H7 (cell line): ENCODE data around the gene MAN1C1. TPM values are rescaled to one million over a fixed set of nuclear protein-coding genes. Genes with fewer than 3 reads are reported as not detected.
A peak's percentile ranks its signal among the peaks of the same experiment; 100 is the strongest.

ENCODE experiments used
- DNase-seq: peaks from one replicate; pipeline ENCODE4 v3.0.0; 2012
- H3K27me3 ChIP-seq: 2 replicates; pipeline ENCODE4 v1.6.0; 2011; ENCODE audit warnings: mild to moderate bottlenecking, low read length; ENCODE audit not compliant: control insufficient read depth, insufficient read depth
- H3K36me3 ChIP-seq: replicated peaks from 2 replicates; pipeline ENCODE4 v1.5.1; 2011; ENCODE audit warnings: low read length; ENCODE audit not compliant: control insufficient read depth, insufficient read depth
- H3K4me3 ChIP-seq: 2 replicates; pipeline ENCODE4 v1.5.1; 2011; ENCODE audit warnings: low read depth, mild to moderate bottlenecking, control low read depth, low read length, moderate library complexity; ENCODE audit not compliant: insufficient read depth
- total RNA-seq: library from RNA; depleted of rRNA; stranded (reverse); fragments of >200 nt; shearing (Covaris generic); gene quantifications from 2 replicates; pipeline ENCODE4 v1.2.3, GENCODE V29; 2014

MAN1C1 gene
- total RNA-seq, 1 experiment from 2014 or later = 19.5 TPM

DNA sequence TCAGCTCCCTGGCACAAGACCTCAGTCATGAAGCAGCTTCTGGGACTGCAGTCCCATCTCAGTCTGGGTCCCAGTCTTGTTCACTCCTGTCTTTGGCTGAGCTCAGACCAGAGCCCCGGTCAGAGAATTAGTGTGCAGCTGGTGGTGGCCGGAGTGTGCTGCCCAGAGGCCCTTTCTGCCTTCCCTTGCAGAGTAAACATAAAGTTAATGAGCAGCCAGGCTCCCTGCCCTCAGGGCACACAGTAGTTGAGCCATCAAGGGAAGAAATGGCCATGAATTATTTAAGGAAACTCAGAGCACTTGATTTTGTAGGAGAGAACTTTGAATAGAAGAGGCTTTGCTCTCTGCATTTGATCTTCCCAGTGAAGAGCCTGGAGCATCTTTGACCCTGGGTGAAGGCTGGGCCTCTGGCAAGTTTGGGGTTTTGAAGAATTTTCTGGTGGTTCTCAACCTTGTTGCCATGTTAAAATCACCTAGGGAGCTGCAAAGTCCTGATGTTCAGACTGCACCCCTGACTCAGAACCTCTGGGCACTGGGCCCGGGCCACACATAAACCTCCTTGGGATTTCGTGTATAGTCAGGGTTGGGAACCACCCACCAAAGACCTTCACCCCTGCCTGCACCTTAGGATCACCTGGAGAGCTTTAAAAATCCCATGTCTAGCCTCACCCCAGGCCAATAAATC, 157.0 kb downstream of the MAN1C1 start:
- H3K27me3 ChIP-seq = no peaks in the 10 kb centered on the region
- DNase-seq = peak; percentile 19
- peaks cover 1% of the 10 kb centered on the region; the same call in 1 of the 2 replicates for H3K36me3 ChIP-seq
- no peak overlapping the region for H3K4me3 ChIP-seq

DNA sequence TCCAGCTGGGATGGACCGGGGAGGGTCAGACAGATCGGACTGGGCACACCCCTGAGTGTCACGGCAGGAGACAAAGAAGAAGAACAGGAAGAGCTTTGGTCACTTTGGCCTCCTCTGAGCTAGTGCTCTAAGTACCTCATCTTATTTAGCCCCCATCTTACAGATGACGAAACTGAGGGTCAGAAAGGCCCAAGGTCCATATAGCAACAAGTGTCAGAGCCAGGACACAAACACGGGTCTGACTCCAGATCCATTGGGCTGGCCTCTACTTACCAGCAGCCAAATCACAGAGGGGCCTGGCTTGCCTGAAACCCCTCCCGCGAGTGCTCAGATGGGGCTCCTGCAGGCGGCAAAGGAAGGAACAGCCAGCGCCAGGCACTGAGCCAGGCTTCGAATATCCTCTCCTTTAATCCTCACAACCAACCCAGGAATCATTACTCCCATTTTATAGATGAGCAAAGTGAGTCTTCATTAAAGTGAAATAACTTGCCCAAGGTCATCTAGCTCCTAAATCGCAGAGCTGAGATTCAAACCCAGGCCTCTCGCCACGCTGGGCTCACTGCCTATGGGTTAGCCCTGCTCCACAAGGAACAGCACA, 157.7 kb downstream of the MAN1C1 start:
- Histone ChIP-seq H3K36me3 (peaks cover 1% of the 10 kb centered on the region; the same call in 1 of the 2 replicates), H3K4me3 (no peak overlapping the region), H3K27me3 (no peaks in the 10 kb centered on the region)
- peak; percentile 48 for DNase-seq

DNA sequence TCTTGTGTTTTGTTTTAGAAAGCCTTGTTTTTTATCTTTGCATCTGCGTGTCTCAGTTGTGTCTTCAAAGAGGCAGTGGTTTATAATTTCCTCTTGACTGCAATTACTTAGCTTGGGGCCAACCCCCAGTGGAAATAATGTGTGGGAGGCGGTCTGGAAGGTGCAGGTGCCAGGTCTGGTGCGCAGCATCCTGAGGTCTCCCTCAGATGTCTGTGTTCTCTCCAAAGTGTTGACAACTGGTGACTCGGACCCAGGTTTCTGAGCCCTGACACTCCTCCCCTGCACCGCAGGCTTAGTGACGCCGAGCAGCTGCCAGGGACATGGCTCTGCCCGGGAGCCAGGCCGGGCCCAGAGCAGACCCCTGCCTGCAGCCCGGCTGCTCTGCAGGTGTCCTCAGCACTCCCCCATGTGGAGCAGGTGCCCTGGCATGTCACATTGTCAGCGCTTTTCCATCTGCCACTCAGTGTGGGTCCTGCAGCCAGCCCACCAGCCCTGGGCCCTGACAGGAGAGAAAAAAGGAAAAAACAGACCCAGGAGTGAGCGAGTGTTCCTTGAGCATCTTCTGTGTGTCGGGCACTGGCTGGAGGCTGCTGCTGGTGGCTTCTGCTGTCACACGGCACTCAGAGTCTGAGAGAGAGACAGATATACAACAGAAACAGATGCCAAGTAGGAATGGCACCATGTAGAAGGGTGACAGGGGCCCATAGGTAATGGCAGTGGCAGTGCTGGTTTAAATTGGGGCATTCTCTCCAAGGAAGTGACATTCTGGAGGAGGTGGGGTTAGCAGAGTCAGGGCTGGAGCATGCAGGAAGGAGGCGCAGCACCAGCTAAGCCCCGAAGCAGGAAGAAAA, 158.6 kb downstream of the MAN1C1 start:
- Histone ChIP-seq H3K36me3 (peaks cover 1% of the 10 kb centered on the region; the same call in 1 of the 2 replicates), H3K4me3 (no peak overlapping the region), H3K27me3 (no peaks in the 10 kb centered on the region)
- DNase-seq = peak; percentile 59

DNA sequence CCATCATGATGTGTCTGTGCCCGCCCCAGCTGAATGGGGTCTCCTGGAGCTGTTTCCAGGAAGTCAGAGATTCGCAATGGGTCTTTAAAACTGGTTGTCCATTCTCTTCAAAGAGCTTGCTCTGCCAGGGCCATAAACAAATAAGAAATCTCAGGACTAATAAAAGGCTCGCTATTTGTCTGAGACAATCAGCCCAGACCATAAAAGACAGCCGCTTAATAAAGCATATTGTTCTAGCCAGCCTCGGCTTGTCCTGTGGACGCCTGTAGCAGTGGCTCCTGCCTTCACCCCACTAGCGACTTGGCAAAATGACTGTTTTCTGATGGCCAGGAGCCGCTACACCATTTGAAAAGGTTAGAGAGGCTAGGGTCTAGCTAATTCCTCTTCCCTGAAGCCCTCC, 162.8 kb downstream of the MAN1C1 start:
- Histone ChIP-seq H3K4me3 (no peak overlapping the region), H3K36me3 (no peaks in the 10 kb centered on the region)
- DNase-seq = no peak

DNA sequence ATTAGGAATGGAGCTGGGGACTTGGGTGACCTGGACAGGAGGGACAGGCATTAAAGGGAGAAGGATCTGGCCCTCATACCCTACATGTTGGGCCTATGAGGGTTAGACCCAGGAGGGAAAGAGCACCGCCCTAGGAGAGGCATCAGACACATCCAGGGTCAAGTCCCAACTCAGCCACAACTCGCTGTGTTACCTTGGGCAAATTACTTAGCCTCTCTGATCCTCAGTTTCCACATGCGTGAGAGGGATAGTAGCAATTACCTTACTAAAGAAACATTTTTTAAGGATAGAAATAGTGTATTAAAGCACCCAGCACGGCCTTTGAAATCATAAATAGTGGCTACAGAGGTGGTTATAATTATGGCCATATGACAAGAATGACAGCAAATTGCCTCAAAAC, 163.3 kb downstream of the MAN1C1 start:
- Histone ChIP-seq H3K27me3 (no peaks in the 10 kb centered on the region), H3K4me3 (no peak overlapping the region), H3K36me3 (no peaks in the 10 kb centered on the region)
- DNase-seq = peak; percentile 40

More for the DNA sequence above, 162.8 kb downstream of the MAN1C1 start:
- no peaks in the 10 kb centered on the region for H3K27me3 ChIP-seq

DNA sequence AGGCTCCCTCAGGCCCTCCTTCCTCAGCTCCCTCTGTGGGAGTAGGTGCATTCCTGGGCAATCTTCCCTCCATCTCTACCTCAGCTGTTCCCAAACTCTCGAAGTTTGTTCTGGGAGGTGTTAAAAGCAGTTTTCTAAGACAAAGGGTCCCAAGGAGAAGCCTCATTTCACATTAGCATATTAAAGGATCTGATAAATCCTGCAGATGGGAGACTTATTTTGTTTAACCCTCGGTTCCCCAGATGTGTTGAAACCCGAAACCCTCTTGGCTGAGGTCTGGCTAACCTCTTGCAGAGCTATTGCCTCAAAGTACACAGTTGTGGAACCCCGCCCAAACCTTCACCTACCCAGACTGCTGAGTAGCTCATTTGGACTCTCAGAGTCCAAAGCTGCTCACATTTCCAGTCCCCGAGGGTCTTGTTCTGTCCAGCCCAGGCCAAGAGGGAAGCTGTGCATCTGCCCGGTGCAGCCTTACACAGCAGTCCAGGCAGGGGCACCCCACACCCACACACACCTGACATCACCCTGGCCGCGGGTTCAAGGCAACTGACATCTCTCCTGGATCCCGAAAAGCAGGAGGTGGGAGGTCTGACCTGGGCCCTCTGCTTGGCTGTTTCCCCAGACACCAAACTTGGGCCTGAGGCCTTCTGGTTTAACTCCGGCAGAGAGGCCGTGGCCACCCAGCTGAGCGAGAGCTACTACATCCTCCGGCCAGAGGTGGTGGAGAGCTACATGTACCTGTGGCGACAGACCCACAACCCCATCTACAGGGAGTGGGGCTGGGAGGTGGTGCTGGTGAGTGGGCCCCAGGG, 163.9 kb downstream of the MAN1C1 start:
- H3K27me3 ChIP-seq = no peaks in the 10 kb centered on the region
- peak; percentile 84 for DNase-seq
- H3K4me3 ChIP-seq = no peak overlapping the region
- H3K36me3 ChIP-seq = no peaks in the 10 kb centered on the region

DNA sequence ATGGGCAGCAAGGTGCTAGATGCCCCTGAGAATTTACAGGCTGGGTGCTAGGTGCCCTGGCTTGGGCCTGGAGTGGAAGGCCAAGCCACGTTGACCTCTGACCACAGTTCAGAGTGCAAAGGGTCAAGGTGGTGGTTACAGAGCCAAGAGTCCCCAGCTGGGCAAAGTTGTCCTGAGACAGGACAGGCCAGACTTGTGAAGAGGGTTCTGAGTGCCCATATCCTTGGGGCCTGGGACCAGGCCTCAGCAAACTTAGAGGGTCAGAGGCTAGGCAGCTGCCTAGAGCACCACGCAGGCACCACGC, 164.5 kb downstream of the MAN1C1 start:
- no peaks in the 10 kb centered on the region for H3K36me3 ChIP-seq
- no peaks in the 10 kb centered on the region for H3K27me3 ChIP-seq
- H3K4me3 ChIP-seq = no peak overlapping the region
- DNase-seq = no peak

DNA sequence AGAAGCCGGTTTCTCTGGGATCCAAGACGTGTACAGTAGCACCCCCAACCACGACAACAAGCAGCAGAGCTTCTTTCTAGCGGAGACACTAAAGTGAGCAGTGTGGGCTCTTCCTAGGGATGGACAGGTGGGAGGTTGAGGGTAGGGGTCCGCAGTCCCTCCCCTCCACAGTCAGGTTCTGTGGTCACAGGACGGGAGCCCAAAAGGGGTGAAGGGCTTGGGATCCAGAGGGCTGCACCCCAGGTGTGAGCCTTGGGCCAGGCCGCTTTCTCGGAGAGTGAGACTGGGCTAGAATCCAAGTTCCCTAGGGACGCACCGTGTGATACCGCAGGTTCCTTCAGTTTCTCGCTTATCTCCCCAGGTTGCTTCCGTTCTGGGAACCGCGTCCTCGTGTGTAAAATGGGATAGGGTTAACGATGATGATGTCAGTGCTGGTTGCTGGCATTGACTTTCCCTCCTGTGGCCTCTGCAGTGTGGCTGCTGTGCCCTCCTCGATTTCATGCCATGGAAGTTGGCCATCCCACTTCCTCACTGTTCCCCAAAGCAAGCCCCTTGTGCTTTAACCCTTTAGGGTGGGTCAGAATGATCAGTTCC, 166.1 kb downstream of the MAN1C1 start:
- DNase-seq = peak; percentile 49
- H3K4me3 ChIP-seq = no peak overlapping the region
- H3K27me3 ChIP-seq = no peaks in the 10 kb centered on the region
- no peaks in the 10 kb centered on the region for H3K36me3 ChIP-seq

DNA sequence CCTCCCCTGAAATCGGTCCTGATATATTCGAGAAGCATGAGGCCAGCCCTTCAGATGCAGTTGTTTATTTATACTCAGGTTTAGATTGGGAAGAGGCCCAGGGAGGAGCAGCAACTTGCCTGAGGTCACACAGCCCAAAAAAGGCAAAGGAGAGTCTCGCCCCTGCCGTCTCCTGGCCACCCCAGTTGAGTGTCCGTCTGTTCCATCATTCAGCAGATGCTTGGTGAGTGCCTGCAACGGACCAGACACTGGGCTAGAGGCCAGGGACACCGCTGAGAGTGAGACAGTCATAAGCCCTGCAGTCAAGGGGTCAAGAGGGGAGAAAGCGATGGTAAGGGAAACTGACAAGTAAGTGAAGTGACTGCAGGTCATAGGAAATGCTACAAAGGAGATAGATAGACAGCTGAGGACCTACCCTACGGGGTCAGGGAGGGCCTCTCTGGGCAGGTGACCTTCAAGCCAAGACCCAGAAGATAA, 168.0 kb downstream of the MAN1C1 start:
- DNase-seq = no peak
- H3K4me3 ChIP-seq = no peak overlapping the region
- no peaks in the 10 kb centered on the region for H3K36me3 ChIP-seq
- H3K27me3 ChIP-seq = no peaks in the 10 kb centered on the region

DNA sequence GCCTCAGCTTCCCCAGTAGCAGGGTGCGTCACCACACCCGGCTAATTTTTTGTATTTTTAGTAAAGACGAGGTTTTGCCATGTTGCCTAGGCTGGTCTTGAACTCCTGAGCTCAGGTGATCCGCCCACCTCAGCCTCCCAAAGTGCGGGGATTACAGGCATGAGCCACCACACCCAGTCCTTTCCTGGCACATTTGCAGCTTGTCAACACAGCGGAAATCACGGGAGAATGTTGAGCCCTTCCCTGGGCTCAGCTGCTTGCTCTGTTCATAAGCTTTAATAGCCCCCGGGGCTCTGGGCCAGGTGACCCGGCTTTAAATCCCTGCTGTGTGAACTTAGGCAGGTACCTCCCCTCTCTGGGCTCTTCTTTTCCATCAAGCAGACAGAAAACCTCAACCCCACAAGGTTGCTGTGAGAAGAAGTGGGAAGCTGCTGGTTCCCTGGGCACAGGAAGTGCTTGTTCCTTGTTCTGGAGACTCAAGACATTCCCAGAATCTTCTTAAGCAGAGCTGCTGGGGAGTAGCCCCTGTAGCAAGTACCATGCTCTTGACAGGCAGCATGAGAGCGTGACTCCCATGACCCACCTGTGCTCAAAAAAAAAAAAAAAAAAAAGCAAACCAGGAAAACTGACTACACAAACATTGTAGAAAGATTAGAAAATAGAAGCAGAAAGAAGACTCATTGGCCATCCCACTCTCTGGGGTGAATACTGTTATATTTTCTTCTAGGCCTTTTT, 168.9 kb downstream of the MAN1C1 start:
- no peaks in the 10 kb centered on the region for H3K36me3 ChIP-seq
- DNase-seq = no peak

DNA sequence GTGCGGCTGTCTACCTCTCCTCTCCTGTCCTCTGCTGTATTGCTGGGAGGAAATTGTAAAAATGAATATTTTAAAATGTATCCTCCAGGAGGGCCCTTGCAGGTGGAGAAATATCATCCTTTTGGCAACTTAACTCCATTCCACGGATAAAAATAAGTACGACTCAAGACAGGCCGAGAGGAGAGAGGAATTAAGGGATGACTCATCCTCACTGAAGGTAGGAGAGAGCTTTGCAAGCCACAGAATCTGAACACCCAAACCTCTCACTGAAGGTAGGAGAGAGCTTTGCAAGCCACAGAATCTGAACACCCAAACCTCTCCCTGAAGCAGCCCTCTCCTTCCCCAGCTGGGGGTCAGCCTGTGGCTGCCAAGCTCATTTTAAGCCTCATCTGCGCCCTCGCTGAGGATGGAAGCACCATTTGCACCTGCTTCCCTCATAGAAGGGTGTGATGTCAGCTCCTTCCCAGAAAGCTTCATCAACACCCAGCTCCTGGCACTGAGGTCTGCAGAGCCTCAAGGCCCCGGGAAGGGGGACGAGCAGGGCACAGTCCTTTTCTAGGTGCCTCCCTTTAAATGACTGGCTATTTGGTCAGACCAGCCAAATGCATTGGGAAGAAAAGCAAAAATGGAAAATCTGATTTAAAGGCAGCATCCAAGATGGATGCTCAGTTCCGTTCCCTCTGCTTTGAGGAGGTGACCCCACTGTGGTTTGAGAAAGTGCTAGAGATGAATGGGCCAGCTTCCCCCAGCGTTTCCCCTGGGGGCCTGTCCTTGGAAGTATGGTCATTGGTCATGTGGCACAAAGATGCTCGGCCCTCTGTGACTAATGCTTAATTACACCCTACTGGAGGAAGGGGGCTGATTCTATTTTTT, 170.5 kb downstream of the MAN1C1 start:
- Histone ChIP-seq H3K27me3 (no peaks in the 10 kb centered on the region), H3K4me3 (no peak overlapping the region), H3K36me3 (no peaks in the 10 kb centered on the region)
- no peak for DNase-seq

More for the DNA sequence above, 168.9 kb downstream of the MAN1C1 start:
- no peak overlapping the region for H3K4me3 ChIP-seq
- H3K27me3 ChIP-seq = no peaks in the 10 kb centered on the region

DNA sequence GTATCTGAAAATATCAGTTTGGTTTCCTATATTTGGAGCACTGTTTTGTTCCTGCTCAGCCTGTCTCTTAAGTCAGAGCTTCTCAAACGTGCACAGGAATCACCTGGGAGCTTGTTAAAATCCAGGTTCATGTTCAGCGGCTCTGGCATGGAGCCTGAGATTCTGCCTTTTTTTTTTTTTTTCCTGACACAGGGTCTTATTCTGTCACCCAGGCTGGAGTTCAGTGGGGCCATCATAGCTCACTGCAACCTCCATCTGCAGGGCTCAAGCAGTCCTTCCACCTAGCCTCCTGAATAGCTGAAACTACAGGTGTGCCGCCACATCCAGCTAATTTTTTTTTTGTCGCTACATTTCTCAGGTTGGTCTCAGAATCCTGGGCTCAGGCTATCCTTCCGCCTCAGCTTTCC, 171.2 kb downstream of the MAN1C1 start:
- DNase-seq = no peak
- Histone ChIP-seq H3K36me3 (no peaks in the 10 kb centered on the region), H3K4me3 (no peak overlapping the region), H3K27me3 (no peaks in the 10 kb centered on the region)

DNA sequence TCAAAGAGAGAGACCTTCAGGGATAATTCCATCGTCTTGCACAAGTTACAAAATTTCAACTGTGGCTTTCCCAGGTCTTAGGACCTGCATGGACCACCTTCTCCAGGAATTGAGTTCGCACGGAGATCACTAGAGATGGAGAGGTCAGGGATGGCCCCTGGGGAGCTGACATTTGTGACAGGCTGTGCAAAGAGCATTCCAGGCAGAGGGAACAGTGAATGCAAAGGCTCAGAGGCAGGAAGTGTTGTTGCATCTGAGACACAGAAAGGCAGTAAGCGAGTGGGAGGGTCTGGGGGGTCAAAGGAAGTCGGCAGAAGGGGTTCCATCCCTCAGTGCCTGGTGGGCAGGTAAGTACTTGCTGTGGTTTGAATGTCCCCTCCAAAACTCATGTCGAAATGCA, 173.9 kb downstream of the MAN1C1 start:
- Histone ChIP-seq H3K36me3 (no peaks in the 10 kb centered on the region), H3K4me3 (no peak overlapping the region), H3K27me3 (no peaks in the 10 kb centered on the region)
- DNase-seq = no peak
